ENCODE measurements around the gene ESD.
A peak's percentile ranks its signal among the peaks of the same experiment; 100 is the strongest.

Gene ESD

DNA sequence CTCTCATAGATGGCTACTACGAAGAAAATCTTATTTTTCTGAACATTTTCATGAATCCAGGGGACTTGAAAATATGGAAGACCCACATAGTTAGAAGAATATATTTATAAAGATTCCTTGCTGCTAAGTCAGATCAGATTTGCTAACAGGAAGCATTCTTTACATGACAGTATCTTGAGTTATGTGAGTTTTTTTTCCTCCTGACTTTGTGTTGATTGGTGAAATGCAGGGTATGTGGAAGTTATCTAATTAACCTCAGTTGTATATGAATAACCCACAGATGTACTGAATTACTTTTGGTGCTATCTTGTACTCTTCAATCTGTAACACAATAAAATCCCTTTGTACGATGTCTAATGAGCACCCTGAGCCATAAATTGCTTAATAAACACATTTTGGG is 53.8 kb downstream of the ESD start:
- DNase-seq: no peak

- DNase-seq: no peak
Observed at GRCh38 chr13:46739447-46740098, 57.4 kb downstream of the ESD start.

DNA sequence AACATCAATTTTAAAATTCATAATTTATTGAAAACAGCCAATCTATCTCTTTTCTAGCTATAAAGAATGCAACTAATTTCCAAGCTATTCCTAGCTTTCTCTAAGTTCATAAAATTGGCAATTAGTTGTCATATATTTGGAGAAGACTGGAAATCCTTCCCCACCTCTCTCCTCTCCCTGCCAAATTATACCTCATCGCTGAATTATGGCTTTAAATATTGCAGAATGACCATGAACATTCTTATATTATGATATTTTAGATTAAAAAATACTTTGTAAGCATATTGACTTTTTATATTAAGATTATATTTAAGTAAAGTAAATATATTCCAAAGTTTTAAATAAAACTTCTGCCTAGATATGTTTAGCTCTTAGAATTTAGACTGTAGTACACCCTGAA is 58.2 kb downstream of the ESD start:
- no peak for DNase-seq

DNA sequence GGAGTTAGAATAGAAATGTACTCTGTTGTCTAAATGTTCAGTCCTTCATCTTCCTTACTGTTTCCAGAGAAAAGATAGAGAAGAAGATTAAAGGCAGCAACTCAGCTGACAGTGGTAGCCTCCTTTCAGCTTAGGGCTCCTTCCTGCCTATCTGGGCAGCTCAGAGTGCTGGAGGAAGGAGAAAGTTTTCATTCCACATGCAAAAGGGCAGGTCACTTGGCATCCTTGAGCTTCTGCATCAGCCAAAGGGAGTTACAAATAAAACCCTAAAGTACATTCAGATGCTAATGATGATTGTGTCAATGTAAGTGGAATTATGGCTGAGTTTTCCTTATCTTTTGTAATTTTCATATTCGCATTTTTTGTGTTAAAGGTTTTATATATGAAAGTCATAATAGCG is 58.9 kb downstream of the ESD start:
- no peak for DNase-seq

GRCh38 chr13:46736541-46737310 is 60.2 kb downstream of the ESD start:
- DNase-seq: no peak

- DNase-seq: no peak
Observed at GRCh38 chr13:46735425-46735824, 61.5 kb downstream of the ESD start.

DNA sequence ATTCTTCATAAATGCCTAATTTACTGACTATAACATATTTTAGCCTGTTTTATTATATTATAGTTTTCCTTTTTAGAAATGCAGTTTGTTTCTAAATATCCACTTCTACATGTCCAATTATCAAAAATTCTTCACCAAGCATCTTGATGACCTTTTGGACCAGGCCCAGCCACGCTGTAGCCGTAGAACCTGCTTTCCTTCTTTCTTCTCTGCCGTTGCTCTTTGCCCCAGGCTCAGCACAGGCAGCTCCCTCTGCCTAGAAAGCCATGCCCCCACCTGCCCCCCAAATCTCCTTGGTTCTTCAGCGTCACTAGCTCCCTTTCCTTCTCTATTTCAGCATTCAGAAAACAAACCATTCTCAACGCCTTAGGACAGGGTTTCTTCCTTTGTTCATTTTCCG is 65.4 kb downstream of the ESD start:
- DNase-seq: no peak

DNA sequence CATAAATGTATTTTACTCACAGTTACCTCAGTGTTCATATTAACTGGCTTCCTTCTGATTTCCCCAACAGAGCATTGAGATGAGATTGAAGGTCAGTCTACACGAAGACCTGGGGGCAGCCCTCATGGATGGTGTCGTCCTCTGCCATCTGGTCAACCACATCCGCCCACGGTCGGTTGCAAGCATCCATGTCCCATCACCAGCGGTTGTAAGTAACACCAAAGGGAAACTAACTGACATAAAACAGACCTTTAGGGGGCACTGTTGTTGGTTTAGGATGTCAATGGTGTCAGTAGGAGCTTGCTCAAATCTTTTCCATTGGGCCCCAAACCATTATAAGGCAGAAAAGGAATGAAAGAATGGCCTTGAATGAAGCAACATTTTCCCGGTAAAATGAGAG is 68.2 kb downstream of the ESD start:
- peak; percentile 44 for DNase-seq

DNA sequence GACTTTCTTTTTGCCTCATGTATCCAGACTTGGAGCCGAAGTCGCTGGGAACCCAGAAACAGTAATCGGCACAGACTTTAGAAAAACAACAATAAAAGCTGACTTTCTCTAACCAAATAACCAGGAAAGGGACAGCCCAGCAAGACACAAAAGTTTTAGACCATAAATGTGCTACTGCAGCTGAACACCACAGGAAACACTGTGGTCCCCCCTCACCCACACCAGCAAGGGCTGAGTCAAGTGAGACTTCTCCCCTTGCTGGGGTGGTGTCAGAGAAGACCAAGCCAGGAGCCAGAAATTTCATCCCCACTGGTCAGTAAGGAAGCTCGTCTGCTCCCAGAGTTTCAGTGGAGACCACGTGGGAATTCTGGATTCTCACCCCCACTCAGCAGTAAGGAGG is 70.6 kb downstream of the ESD start:
- peak; percentile 11 for DNase-seq
